ENCODE results near the gene KCNH2.
A peak's percentile ranks its signal among the peaks of the same experiment; 100 is the strongest.
"Not testable (repeated sequence)": the region's sequence is repeated elsewhere in the genome, so short reads cannot be mapped to it uniquely, and the experiment has no call there.

Gene KCNH2

DNA sequence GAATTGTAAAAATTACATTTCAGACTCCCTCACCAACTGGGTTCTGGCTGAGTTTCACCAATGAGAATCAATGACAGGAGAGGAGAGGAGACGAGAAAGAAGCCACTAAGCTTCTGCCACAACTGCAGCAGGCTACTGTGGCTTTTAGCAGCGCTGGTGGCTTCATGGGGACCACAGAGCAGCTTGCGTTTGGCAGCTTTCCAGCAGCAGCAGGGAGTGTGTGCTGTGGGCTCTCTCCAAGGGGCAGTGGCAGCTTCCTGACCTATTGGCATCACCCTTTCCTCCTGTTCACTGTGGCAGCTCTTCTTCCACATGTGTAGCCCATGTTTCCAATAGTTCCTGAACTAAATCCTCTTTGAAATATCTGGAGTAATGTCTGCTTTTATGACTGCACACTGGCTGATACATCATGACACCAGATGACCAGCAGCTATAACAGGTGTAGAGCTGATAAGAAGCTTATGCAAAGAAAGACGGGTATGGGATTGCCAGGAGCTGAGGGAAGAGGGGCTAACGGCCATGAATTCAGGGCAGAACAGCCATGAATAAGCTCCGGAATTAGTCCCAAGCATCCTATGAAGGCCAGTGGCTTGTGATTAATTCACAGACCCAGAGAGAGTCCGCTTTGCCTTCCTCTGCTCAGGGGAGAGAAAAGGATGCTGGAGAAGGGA is 46.8 kb downstream of the KCNH2 start:
- no peak for DNase-seq

- no peak for DNase-seq
These were observed 49.6 kb downstream of the KCNH2 start for GRCh38 chr7:150928541-150928940.

DNA sequence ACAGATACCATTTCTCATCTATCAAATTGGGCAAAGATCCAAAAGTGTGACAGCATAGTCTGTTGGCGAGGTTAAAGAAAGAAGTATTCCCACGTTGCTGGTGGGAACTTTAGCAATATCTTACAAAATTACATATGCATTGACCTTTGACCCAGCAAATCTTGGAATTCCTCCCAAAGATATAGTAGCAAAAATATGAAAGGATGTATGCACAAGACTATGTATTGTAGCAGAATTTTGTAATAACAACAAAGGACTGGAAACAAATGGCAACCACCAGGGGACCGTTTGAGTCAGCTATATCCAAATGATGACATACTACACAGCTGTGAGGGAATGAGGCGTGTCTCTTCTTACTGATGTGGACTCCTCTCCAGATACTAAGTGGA is 50.2 kb downstream of the KCNH2 start:
- DNase-seq, result no peak

DNA sequence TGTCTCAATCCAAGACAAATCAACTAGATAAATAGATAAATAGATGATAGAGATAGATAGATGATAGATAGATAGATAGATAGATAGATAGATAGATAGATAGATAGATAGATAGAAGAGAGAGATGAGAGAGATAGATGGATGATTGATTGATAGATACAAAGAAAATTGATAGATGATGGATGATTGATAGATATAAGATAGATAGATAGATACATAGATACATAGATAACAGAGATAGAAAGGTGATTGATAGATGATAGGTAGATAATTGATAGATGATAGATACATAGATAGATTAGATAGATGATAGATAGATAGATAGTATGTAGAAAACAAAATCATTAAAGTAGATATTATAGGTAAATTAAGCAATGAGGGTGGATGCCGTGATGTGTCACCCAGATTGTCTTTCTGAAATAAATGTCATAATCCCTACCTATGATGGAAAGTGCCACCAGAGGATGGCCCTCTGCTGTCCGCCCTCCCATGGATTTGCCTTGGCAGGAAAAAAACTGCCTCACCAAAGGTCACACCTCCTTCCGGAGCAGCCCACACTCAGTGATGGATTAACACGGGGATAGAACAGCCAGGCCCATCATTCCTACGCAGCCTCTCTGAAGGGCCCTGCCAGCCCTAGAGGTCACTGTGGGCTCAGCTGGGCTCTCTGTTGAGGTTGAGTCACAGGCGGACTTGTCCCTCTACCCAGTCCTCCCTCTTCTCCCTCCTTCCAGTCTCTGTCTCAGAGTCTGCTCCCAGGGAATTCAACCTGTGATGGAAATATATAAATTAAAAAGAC is 50.8 kb downstream of the KCNH2 start:
- DNase-seq, result no peak

- no peak for DNase-seq
These were observed 52.1 kb downstream of the KCNH2 start for GRCh38 chr7:150926066-150926465.

- no peak for DNase-seq
These were observed 53.7 kb downstream of the KCNH2 start for GRCh38 chr7:150924369-150924781.

- no peak for DNase-seq
These were observed 54.3 kb downstream of the KCNH2 start for GRCh38 chr7:150923802-150924201.

GRCh38 chr7:150923196-150923595 is 54.9 kb downstream of the KCNH2 start:
- DNase-seq, result no peak

- DNase-seq, result no peak
These were observed 59.0 kb downstream of the KCNH2 start for GRCh38 chr7:150919160-150919559.

DNA sequence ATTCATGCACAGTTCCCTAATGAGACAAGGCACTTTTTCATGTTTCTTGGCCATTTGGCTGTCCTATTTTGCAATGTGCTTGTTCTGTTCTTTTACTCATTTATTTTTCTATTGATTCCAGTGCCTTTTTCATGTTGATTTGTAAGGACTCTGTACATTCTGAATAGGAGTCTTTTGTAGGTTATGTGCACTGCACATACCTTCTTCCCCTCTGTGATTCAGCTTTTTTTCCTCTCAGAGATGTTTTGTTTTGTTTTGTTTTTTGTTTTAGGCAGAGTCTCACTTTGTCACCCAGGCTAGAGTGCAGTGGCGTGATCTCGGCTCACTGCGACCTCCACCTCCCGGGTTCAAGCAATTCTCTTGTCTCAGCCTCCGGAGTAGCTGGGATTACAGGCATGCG is 59.7 kb downstream of the KCNH2 start:
- DNase-seq, result no peak

GRCh38 chr7:150917969-150918368 is 60.2 kb downstream of the KCNH2 start:
- no peak for DNase-seq

GRCh38 chr7:150916670-150917069 is 61.5 kb downstream of the KCNH2 start:
- DNase-seq, result no peak

GRCh38 chr7:150914966-150915365 is 63.2 kb downstream of the KCNH2 start:
- DNase-seq, result no peak

- DNase-seq, result no peak
These were observed 63.9 kb downstream of the KCNH2 start for GRCh38 chr7:150914196-150914595.

- no peak for DNase-seq
These were observed 65.7 kb downstream of the KCNH2 start for GRCh38 chr7:150912427-150912826.

GRCh38 chr7:150911590-150912267 is 66.4 kb downstream of the KCNH2 start:
- no peak for DNase-seq

DNA sequence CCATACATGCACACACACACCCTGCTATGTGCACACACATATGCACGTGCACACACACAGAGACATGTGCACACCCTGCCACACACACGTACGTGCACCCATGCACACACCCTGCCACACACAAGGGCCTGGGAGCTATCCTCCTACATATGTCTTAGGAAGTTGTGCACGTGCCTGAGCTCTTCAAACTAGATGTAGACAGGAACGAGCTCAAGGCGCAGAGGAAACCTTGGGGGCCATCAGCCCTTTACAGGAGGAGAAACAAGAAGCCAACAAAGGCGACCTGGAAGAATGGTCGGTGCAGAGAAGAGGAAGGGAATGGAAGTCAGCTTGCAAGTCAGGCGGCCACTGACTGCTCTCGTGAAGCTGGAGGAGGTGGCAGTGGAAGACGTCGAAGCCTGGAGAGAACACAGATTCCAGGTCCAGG is 67.1 kb downstream of the KCNH2 start:
- DNase-seq, result no peak

DNA sequence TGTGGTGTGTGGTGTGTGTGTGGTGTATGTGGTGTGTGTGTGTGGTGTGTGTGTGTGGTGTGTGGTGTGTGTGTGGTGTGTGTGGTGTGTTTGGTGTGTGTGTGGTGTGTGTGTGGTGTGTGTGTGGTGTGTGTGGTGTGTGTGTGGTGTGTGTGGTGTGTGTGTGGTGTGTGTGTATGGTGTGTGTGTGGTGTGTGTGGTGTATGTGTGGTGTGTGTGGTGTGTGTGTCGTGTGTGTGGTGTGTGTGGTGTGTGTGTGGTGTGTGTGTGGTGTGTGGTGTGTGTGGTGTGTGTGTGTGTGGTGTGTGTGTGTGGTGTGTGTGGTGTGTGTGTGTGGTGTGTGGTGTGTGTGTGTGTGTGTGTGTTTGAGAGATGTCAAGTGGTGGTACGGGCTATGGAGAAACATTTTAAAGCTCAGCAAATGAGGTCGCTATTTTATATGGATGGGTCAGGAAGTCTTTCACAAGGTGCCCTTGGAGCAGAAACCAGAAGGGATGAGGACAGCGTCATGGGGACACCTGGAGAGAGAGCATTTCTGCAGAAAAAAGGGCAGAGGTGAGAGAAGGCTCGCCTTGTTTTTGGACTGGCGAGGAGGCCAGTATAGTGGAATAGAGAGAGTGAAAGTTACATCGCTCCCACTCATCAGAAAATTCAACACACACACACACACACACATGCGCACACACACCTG is 67.7 kb downstream of the KCNH2 start:
- not testable (repeated sequence) for DNase-seq

DNA sequence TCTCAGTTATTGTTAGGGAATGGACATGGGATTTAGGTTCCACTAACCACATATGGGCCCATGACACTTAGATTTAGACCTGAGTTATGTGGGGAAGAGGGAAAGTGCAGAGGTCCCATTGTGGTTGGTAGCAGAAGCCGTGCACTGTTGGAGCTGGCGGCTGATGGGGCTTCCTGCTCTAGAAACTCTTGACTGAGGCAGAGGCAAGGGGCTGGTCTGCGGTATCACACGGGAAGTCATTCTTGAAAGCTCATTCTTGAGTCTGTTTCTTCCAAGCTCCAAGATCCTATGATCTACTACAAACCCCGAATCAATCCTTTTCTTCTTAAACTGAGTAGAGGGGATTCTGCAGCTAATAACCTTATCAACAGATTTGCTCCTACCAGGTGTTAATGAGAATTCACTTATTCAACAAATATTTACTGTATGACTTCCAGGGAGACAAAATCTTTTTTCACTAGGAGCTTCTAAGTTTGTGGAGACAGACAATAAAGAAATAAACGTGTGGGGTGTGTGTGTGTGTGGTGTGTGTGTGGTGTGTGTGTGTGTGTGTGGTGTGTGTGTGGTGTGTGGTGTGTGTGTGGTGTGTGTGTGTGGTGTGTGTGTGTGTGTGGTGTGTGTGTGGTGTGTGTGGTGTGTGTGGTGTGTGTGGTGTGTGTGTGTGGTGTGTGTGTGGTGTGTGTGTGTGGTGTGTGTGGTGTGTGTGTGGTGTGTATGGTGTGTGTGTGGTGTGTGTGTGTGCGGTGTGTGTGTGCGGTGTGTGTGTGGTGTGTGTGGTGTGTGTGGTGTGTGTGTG is 68.7 kb downstream of the KCNH2 start:
- DNase-seq, result peak; percentile 36

DNA sequence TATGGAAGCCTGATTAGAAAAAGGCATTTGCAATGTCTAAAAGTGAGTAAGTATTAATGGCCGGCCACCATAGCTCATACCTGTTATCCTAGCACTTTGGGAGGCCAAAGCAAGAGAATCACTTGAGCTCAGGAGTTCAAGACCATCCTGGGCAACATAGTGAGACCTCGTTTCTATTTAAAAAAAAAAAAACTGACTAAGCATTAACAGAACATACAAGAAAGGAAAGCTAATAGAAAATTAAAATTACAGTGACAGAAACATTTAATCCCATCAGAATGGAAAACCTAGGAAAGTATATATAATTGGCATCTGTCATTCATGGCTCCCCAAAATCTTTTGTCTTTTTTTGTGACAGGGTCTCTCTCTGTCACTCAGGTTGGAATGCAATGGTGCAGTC is 69.9 kb downstream of the KCNH2 start:
- DNase-seq, result no peak

DNA sequence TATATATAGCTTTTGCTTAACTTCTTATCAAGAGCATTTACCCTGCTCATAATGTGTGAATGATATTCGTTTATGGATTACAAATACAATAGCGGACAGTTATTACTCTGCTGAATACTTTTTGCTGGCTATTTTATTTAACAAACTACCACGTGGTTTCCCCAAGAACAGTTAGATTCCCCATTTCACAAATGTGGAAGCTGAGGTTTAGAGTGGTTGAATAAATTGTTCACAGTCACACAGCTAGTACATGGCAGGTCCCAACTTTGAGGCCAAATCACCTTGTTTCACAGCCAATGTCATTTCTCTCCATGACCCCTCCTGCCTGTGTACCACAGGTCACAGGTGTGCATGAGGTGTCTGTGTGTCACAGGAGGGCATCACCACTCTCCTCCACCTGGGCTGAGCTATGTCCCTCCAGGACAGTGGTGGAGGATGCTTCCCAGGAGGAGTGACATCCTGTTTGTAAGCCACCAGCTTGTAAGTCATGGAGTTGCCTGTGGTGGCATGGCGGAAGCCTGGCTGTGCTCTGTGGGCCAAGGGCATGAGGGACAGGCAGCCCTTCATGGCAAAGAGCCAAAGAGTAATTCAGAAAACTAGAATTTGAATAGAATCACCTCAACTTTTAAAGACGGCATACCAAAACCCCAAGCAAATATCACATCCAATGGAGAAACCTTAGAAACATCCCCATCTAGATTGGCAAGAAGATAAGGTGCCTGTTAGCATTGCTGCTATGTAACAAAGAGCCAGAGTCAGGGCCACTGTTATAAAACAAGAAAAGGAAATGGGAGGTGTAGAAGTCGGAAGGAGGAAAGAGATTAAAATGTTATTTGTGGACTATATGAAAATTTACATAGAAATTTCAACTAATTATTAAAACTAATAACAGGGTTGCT is 73.9 kb downstream of the KCNH2 start:
- no peak for DNase-seq
